Stimulated activated CD8-positive, alpha-beta memory T cell treated with anti-CD3 and anti-CD28 coated beads, Interleukin-4, amount 100 ng/mL, for 24 hours (primary cell): ENCODE data around the gene SEMA6A.

Experiments used
- DNase-seq: peaks from one replicate; pipeline ENCODE4 v3.0.0-alpha.2; 2020; ENCODE audit warnings: low read depth

The SEMA6A gene

GRCh38 chr5:116437922-116438578 lies 136.6 kb downstream of the SEMA6A start:
- no peak for DNase-seq

- no peak for DNase-seq
Observed at GRCh38 chr5:116437351-116437705, 137.3 kb downstream of the SEMA6A start.

DNA sequence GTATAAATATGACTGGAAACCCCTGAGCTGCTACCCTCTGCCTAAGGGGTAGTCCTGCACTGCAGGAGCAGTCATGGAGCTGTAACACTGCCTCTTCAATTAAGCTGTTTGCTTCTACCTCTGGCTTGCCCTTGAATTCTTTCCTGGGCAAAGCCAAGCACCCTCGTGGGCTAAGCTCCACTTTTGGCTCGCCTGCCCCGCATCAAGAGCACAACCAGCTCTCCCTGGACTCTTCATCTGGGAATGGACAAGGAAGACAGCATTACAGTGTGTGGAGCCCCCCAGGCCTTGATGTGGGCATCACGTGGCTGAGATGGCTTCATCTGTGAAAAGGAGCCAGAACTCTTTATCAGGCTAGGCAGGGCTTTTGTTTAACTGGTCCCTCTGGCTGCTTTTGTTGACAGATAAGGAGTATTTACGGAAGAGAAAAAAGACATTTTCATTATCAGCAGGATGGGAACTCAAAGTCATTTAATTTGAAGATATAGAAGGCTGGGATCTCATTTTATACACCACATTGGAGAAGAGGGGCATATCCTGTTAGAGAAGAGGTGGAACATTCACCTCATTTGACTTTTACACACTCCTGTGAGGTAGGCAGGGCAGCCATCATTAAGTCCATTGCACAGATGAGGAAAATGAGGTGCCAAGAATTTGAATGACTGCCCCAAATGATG lies 137.8 kb downstream of the SEMA6A start:
- DNase-seq: no peak

GRCh38 chr5:116428966-116429365 lies 145.7 kb downstream of the SEMA6A start:
- no peak for DNase-seq

GRCh38 chr5:116428413-116428812 lies 146.2 kb downstream of the SEMA6A start:
- no peak for DNase-seq

- no peak for DNase-seq
Observed at GRCh38 chr5:116424951-116425350, 149.7 kb downstream of the SEMA6A start.

- no peak for DNase-seq
Observed at GRCh38 chr5:116424258-116424615, 150.4 kb downstream of the SEMA6A start.

GRCh38 chr5:116423587-116424257 lies 150.9 kb downstream of the SEMA6A start:
- DNase-seq: no peak

DNA sequence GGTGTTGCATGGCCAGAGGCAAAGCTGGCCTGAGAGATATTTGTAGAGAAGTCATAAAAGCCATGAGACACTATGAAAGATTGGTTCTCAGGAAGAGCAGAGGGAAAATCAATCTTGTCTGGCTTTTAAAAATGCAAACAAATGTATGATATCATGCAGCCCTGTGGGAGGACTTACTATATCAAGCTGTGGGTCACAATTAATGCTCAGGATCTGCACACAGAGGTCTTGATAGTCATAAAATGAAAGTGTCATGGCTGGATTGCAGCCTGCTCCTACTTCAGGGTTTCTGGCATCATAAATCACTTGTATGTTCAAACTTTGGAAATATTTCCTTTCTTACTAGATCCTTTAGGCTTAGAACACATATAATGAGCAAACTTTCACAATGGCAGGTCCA lies 151.5 kb downstream of the SEMA6A start:
- no peak for DNase-seq

DNA sequence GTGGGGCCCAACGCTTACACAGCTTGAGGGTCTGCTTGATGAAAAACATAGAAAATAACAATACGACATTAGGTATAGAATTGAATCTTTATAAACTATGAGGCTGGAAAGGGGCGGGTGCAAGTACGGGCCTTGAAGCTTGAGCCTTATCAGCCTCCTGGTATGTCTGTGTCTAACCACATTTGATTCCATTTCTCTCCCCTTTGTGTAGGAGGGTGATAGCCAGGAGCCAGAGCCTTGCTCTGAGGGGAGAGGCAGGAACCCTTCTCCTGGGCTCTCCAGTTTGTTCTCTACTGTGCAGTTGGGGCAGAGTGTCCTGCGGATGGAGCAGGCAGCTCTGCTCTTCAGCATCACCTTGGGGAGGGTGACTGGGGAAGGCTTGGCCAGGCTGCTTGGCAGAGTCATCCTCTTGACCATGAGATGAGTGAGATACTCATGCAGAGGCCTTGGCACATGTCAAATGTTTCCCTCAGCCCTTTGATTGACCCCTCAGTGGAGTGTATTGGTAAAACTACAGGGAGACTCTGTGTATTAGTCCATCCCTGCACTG lies 153.5 kb downstream of the SEMA6A start:
- no peak for DNase-seq

DNA sequence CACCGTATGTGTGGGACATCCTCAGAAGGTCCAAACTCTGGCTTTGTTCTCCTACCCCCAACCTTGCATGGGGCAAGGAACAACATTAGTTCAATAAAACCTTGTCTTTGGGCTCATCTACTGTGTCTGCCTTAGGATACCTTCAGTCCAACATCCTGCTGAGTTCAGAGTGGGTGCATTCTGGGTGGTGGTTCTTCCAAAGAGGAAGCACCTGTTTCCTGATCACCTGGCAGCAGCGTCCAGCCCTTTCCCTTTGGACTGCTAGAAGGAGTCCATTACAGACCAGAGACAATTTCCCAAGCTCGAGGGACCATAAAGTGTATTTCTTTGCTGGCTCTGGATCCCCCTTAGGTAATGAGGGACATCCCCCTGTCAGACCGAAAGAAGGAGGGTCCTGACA lies 154.1 kb downstream of the SEMA6A start:
- no peak for DNase-seq

DNA sequence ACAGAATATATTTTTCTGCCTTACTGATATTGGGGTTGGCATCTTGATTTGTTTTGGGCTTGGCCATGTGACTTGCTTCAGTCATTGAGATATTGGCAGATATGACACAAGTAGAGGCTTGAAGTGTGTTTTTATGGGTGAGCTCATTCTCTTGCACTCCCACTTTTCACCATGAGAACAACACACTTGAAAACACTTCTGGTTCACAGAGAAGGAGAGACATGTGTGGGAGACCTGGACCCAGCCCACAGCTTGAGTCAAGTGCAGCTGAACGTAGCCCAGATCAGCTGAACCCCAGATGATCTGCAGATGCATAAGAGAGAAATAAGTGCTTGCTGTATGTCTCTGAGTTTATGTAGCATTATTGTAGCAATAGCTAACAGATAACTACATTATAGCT lies 155.4 kb downstream of the SEMA6A start:
- DNase-seq: no peak

DNA sequence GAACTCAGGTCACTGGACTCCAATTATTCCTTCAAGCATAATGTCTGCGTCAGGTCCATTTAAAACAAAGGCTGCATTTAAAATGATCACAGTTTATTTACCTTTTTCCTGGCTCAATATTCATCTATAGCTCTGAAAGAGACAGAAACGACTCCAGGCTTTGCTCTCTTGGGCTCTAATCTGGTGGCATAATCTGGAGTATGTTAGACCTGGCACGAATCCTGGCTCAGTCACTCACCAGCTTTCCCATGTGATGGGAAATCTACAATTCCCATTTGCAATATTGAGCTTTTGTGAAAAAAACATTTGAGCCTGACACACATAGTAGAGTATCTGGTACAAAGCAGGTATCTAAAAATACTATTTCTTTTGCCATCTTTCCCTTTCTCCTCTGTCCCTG lies 155.8 kb downstream of the SEMA6A start:
- no peak for DNase-seq

GRCh38 chr5:116418016-116418415 lies 156.6 kb downstream of the SEMA6A start:
- DNase-seq: no peak

- no peak for DNase-seq
Observed at GRCh38 chr5:116415989-116416388, 158.6 kb downstream of the SEMA6A start.

DNA sequence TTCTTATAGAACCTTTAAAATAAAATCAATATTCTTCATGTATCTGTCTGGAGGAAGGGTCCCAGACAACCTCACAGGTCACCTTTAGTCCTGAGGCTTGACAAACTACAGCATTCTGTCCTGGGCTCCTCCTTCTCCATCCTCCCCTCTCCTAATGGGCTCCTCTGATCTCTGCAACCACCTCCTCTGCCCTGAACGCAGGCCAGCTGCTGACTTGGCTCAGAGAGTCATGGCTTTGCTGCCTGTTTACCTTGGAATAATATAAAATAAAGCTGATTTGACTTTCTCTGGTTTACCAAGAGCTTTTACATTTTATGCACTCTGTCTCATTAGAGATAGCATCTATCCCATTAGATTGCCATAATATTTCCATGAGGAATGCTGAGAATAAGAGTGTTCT lies 159.4 kb downstream of the SEMA6A start:
- DNase-seq: no peak

- DNase-seq: no peak
Observed at GRCh38 chr5:116411101-116411571, 163.5 kb downstream of the SEMA6A start.

- no peak for DNase-seq
Observed at GRCh38 chr5:116410336-116410890, 164.2 kb downstream of the SEMA6A start.

- no peak for DNase-seq
Observed at GRCh38 chr5:116409591-116410296, 164.9 kb downstream of the SEMA6A start.

GRCh38 chr5:116406306-116407041 lies 168.1 kb downstream of the SEMA6A start:
- no peak for DNase-seq

GRCh38 chr5:116404792-116405191 lies 169.8 kb downstream of the SEMA6A start:
- no peak for DNase-seq
